ACC112 (cell line): ENCODE data around the gene INPP5A.

Experiments used
- H2AFZ ChIP-seq: fragments of 200-600 bp; sonication (generic); one replicate; pipeline ENCODE4 v1.6.0; 2017; ENCODE audit warnings: antibody characterized with exemption, low read length; ENCODE audit not compliant: unreplicated experiment
- H3K27ac ChIP-seq: fragments of 200-600 bp; sonication (generic); 2 replicates; pipeline ENCODE4 v1.5.1; 2014; ENCODE audit warnings: low read depth, mild to moderate bottlenecking, antibody characterized with exemption, low read length, moderate library complexity
- H3K27me3 ChIP-seq: fragments of 200-600 bp; sonication (generic); 2 replicates; pipeline ENCODE4 v1.6.1; 2014; ENCODE audit warnings: mild to moderate bottlenecking, antibody characterized with exemption, low read length, moderate library complexity, mixed read lengths; ENCODE audit not compliant: insufficient read depth
- H3K36me3 ChIP-seq: fragments of 200-600 bp; sonication (generic); 2 replicates; pipeline ENCODE4 v1.6.1; 2016; ENCODE audit warnings: mild to moderate bottlenecking, antibody characterized with exemption, low read length, moderate library complexity, mixed read lengths; ENCODE audit not compliant: insufficient read depth
- H3K4me1 ChIP-seq: fragments of 200-600 bp; sonication (generic); one replicate; pipeline ENCODE4 v1.6.1; 2016; ENCODE audit warnings: low read length, mixed read lengths; ENCODE audit not compliant: insufficient read depth, unreplicated experiment, control insufficient read depth
- H3K4me3 ChIP-seq: fragments of 200-600 bp; sonication (generic); 2 replicates; pipeline ENCODE4 v1.5.1; 2014; ENCODE audit warnings: mild to moderate bottlenecking, low read depth, low read length
- H3K79me2 ChIP-seq: fragments of 200-600 bp; sonication (generic); one replicate; pipeline ENCODE4 v1.6.0; 2016; ENCODE audit warnings: low read length; ENCODE audit not compliant: control insufficient read depth, unreplicated experiment, insufficient read depth

The INPP5A gene

GRCh38 chr10:132650611-132651250 is 113.1 kb downstream of the INPP5A start:
- Histone ChIP-seq H3K36me3 (no peaks in the 10 kb centered on the region), H3K4me1 (no peaks in the 10 kb centered on the region), H3K27me3 (no peaks in the 10 kb centered on the region), H3K27ac (no peak overlapping the region), H2AFZ (no peak overlapping the region), H3K79me2 (no peaks in the 10 kb centered on the region), H3K4me3 (no peak overlapping the region)

- Histone ChIP-seq H3K79me2 (no peaks in the 10 kb centered on the region), H3K27ac (no peak overlapping the region), H3K27me3 (no peaks in the 10 kb centered on the region), H2AFZ (no peak overlapping the region), H3K4me3 (no peak overlapping the region), H3K4me1 (no peaks in the 10 kb centered on the region), H3K36me3 (no peaks in the 10 kb centered on the region)
These were observed 114.0 kb downstream of the INPP5A start for GRCh38 chr10:132651511-132652029.

GRCh38 chr10:132652446-132652845 is 114.9 kb downstream of the INPP5A start:
- no peak overlapping the region for H3K27ac ChIP-seq
- H3K4me1 ChIP-seq = no peaks in the 10 kb centered on the region
- no peaks in the 10 kb centered on the region for H3K27me3 ChIP-seq
- H2AFZ ChIP-seq = no peak overlapping the region
- no peaks in the 10 kb centered on the region for H3K79me2 ChIP-seq
- H3K36me3 ChIP-seq = no peaks in the 10 kb centered on the region
- no peak overlapping the region for H3K4me3 ChIP-seq

DNA sequence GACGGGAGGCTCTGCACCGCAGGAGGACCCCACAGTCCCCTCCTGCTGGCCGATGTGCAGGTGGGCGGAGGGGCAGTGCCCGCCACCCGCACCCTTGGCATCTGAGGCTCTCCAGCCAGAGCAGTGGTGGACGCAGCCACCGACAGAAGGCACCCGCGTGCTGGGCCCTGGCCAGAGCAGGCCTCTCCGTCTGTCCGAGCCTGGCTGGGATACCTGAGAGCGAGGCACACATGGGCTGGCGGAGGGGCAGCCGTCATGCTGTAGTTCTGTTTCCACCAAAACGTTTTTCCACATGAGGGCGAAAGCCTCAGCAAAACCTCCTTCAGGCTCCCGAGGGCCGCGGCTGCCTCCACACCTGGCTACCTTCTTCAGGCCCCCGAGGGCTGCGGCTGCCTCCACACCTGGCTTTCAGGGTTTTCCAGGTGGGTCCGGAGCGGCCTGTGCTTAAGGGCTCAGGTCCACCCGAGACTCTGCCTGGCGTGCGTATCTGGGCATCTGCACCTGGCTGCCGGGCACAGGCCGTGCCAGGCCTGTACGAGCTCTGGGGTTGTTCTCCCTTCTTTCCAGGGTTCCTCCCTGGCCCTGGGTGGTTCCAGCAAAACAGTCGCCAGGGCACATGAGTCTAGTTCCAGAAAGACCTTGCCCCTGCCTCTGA is 115.5 kb downstream of the INPP5A start:
- Histone ChIP-seq H2AFZ (no peak overlapping the region), H3K27ac (no peak overlapping the region), H3K36me3 (no peaks in the 10 kb centered on the region), H3K4me3 (no peak overlapping the region), H3K27me3 (no peaks in the 10 kb centered on the region), H3K4me1 (no peaks in the 10 kb centered on the region), H3K79me2 (no peaks in the 10 kb centered on the region)

DNA sequence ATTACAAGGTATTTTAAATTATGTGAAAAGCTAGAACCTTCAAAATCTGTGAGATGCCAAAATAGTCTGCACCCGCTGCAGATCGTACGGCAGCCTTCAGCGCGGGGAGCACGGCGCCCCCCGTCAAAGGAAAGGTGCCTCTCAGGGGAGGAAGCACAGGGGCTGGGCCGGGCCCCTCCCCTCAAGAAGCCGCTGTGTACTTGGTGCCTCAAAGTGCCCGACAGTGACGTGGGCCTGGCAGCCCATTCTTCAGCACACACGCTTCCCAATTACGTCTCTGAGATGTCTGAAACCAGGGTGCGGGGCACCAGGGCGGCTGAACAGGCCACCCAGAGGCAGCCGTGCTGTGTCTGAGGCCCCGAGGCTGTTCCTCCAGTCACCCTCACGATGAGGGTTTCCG is 116.1 kb downstream of the INPP5A start:
- no peaks in the 10 kb centered on the region for H3K36me3 ChIP-seq
- H3K4me3 ChIP-seq = no peak overlapping the region
- no peaks in the 10 kb centered on the region for H3K4me1 ChIP-seq
- H3K27me3 ChIP-seq = no peaks in the 10 kb centered on the region
- H3K27ac ChIP-seq = no peak overlapping the region
- H3K79me2 ChIP-seq = no peaks in the 10 kb centered on the region
- no peak overlapping the region for H2AFZ ChIP-seq

DNA sequence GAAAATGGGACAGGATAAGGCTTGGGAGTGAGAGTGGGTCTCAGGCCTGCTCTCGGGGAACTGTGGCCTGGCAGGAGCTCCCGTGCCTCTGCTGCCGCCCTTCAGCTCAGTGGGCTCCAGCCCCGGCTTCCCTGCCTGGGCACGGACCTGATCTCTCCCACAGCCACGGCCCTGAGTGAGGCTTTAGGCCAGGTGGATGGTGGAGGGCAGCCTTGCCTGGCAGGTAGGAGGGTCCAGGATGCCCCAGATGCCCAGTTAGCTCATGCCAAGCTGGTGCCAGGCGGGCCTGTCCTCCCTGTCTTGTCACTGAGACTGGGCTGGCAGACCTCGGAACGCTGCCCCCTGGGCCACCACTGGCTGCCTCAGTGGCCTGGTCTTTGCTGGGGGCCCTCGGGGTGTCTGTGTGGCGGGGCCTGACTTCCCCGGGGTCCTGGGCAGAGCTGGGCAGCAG is 116.6 kb downstream of the INPP5A start:
- Histone ChIP-seq H3K27ac (no peak overlapping the region), H3K4me1 (no peaks in the 10 kb centered on the region), H3K27me3 (no peaks in the 10 kb centered on the region), H3K79me2 (no peaks in the 10 kb centered on the region), H3K36me3 (no peaks in the 10 kb centered on the region), H2AFZ (no peak overlapping the region), H3K4me3 (no peak overlapping the region)

- no peak overlapping the region for H2AFZ ChIP-seq
- no peaks in the 10 kb centered on the region for H3K27me3 ChIP-seq
- no peak overlapping the region for H3K27ac ChIP-seq
- H3K4me3 ChIP-seq = no peak overlapping the region
- no peaks in the 10 kb centered on the region for H3K79me2 ChIP-seq
- H3K36me3 ChIP-seq = no peaks in the 10 kb centered on the region
- no peaks in the 10 kb centered on the region for H3K4me1 ChIP-seq
These were observed 117.4 kb downstream of the INPP5A start for GRCh38 chr10:132654708-132655661.

DNA sequence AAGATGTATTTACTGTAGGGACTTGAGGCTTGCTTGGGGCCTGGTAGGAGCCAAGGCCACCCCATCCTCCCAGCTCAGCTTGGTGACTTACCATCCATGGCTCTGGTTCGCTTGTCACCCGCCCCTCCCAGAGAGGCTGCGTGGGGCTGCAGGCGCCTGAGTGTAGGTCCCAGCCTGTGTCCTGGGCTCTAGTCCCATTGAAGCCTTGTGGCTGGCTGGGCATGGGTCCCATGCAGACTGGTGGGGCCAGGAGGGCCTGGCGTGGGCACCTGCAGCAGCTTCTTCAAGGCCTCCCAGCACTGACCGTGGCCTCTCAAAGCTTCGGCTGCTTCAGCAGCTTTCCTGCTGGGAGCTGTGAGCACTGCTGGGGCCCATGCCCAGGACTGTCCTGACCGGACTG is 118.1 kb downstream of the INPP5A start:
- Histone ChIP-seq H2AFZ (no peak overlapping the region), H3K27me3 (no peaks in the 10 kb centered on the region), H3K4me3 (no peak overlapping the region), H3K27ac (no peak overlapping the region), H3K79me2 (no peaks in the 10 kb centered on the region), H3K4me1 (no peaks in the 10 kb centered on the region), H3K36me3 (no peaks in the 10 kb centered on the region)

- Histone ChIP-seq H3K36me3 (no peaks in the 10 kb centered on the region), H3K27ac (no peak overlapping the region), H2AFZ (no peak overlapping the region)
These were observed 118.9 kb downstream of the INPP5A start for GRCh38 chr10:132656283-132657126.

More at GRCh38 chr10:132656283-132657126, 118.9 kb downstream of the INPP5A start:
- no peaks in the 10 kb centered on the region for H3K4me1 ChIP-seq
- H3K27me3 ChIP-seq = no peaks in the 10 kb centered on the region
- H3K4me3 ChIP-seq = no peak overlapping the region
- H3K79me2 ChIP-seq = no peaks in the 10 kb centered on the region
